HG03457 (cell line): ENCODE measurements around the gene ARHGAP24.
"Not testable (repeated sequence)": the region's sequence is repeated elsewhere in the genome, so short reads cannot be mapped to it uniquely, and the experiment has no call there.

Source experiments
- ATAC-seq: cut with Tn5 transposase; IDR thresholded peaks from one replicate; pipeline ENCODE4 v1.9.1; 2021; ENCODE audit warnings: moderate number of reproducible peaks; ENCODE audit not compliant: unreplicated experiment

The ARHGAP24 gene

GRCh38 chr4:85798012-85798770 lies 323.2 kb downstream of the ARHGAP24 start:
- ATAC-seq = no peak

- ATAC-seq = no peak
These were observed 328.9 kb downstream of the ARHGAP24 start for GRCh38 chr4:85803856-85804255.

DNA sequence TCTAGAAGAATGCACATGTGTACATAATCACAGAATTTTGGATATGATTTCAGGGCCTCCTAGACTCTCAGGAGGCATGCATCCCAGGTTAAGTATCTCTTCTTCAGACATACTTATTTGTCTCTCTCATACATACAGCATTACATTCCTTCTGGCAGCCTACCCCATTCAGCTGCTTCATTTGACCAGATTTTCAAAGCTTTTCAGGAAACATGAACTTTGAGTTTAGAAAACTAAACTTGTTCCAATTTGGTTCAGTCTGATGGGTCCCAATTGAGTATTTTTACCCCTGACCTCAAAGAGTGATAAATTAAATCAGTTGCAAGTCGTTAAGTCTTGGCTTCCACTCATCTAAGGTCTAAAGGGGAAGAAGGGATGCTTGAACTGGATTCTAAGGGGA lies 330.9 kb downstream of the ARHGAP24 start:
- ATAC-seq = no peak

DNA sequence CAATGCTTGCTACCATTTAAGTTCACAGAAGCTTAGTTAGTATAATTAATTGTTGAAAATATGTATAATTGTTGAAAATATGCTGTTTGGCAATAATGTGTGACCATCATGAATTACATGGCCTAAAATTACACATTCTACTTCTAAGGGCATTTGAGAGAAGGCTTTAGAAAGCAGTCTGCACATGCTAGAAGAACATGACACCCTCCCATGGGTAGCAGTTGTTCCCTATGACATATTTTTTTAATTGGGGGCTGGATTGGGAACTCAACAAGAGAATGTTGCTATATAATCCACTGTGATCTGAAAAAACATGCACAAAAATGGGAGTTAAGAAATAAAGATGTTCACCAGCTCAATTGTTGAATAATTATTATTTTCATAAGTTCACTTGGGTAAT lies 331.4 kb downstream of the ARHGAP24 start:
- ATAC-seq = no peak

DNA sequence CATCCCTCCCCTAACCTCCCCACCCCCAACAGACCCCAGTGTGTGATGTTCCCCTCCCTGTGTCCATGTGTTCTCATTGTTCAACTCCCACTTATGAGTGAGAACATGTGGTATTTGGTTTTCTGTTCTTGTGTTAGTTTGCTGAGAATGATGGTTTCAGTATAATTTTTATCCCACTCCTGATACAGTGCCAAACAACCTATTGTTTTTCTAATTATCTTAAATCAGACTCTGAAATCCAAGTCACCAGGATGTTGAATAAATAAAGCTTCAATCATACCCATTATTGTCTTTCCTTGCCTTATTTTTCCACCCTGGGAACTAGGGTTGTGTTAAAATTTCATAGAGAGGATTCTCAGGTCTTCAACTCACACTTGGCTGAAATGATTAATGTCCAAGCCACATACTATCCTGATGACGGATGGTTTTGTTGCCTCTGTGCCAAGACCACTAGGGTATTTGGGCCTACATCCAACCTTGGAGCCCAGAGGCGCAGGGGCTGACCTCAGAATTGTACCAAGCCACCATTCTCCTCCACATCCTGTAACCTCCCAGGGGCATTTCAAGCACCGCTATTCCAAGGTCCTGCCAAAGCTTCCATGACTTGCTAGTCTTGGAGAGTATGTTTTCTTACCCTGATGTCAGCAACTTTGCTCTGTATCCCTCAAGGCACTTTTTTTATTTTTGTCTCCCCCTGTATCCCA lies 332.4 kb downstream of the ARHGAP24 start:
- no peak for ATAC-seq

GRCh38 chr4:85808104-85808503 lies 333.2 kb downstream of the ARHGAP24 start:
- no peak for ATAC-seq

DNA sequence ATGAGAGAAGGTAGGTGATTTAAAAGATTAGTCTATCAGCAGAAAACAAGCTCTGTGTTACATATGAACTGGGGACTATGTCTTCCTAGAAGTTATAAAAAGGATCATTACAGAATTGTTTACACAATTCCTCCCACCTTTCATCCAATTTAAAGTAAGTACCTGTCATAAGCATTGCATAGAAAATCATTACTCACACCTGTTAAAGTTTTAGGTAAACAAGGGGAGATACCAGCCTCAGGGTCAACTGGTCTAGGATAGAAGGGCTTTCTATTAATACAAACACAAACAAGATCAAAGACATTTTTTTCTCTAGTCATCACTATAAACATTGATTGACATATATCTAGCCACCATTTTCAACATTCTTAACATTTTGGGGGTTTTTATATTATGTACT lies 333.9 kb downstream of the ARHGAP24 start:
- no peak for ATAC-seq

- ATAC-seq = no peak
These were observed 337.8 kb downstream of the ARHGAP24 start for GRCh38 chr4:85812776-85813175.

GRCh38 chr4:85815796-85816459 lies 341.0 kb downstream of the ARHGAP24 start:
- ATAC-seq = no peak

DNA sequence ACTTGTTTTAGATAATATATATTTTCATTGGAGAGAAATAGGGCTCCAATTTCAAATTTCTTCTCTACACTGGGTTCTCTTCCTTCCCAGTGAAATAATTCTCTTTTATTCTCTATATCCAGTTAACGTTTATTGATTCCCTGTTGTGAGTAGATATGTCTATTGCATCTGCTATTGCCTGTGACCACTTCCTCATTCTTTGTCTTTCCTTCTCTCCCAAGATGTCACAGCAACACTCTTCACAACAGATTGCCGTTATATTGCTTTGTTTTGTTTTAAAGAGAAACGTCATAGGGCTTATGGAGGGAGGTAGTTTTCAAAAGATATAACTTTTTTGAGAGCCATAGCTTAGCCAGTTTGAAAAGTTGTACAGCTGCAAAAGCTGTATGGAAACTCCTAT lies 343.8 kb downstream of the ARHGAP24 start:
- ATAC-seq = no peak

- ATAC-seq = not testable (repeated sequence)
These were observed 345.2 kb downstream of the ARHGAP24 start for GRCh38 chr4:85820101-85820500.

- no peak for ATAC-seq
These were observed 346.9 kb downstream of the ARHGAP24 start for GRCh38 chr4:85821688-85822455.

- no peak for ATAC-seq
These were observed 348.3 kb downstream of the ARHGAP24 start for GRCh38 chr4:85823295-85823694.

DNA sequence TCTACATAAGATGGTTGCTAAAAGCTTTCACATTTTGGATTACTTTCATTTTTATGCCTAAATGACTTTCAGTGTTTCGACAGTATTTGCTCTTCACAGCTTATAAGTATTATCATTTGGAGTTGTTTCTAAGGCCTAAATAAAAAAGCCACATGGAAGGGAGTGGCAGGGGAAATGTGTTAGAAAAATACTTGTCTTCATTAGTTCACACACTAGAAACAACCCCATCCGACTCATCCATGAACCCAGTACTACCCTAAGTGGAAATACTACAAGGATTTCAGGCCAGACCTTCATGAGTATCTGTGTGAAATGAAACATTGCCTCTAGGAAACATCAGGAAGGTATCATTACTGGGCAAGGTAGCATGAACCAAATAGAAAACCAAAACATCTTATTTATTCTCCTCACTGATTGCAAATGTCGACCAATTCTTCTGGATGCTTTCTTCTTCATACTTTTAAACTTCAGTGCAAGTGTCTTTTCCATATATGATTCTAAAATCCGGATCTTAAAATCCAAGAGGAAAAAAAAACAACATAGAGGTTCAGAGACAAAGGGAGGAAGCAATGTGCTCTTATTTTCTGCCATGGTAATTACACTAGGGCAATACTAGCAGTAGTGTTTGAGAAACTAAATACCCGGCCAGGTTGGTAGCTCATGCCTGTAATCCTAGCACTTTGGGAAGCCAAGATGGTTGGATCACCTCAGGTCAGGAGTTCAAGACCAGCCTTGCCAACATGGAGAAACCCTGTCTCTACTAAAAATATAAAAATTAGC lies 349.4 kb downstream of the ARHGAP24 start:
- no peak for ATAC-seq

GRCh38 chr4:85826060-85826678 lies 351.2 kb downstream of the ARHGAP24 start:
- peak; percentile 50 for ATAC-seq

- no peak for ATAC-seq
These were observed 353.3 kb downstream of the ARHGAP24 start for GRCh38 chr4:85828027-85828890.

DNA sequence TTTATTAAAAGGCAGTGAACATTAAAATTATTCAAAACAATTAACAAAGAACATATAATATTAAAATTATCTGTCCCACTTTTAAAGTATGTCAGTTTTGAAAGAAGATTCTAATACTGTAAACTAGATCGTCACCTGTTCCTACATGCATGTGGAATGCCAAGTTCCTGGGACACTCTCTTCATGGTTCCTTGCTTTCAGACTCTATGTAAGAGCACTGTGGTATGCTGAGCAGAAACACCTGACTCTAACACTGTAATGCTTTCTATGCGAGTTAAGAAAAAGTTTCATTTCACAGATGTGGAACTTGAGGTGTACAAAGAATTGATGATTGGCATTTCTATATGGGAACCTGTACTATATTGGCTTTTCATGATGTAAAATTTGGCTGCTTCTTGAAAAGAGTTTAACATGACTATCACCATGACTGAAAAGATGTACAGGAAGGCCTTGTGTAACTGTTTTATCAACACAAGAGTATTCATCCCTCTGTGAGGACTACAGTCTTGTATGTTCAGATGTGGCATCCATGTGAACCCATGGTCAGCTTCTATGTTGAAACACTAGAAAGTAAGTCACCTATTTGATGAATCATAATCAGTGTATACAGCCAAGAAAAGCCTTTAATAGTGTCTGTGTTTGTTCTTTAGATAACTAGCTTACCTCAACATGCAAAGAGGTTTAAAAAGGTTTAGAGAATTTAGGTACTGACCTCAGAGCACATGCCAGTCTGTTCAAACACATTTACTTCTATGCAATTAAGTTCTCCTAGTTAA lies 354.5 kb downstream of the ARHGAP24 start:
- ATAC-seq = no peak

DNA sequence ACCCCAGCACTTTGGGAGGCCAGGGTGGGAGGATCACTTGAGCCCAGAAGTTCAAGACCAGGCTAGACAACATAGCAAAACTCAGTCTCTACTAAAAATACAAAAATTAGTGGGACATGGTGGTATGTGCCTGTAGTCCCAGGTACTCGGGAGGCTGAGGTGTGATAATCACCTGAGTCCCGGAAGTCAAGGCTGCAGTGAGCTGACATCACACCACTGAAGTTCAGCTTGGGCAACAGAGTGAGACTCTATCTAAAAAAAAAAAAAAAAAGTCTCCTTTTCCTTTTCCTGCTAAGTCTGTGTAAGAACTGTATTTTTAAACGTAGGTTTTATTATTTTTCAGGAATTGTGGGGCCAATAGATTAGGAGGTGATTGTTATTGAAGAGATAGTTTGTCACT lies 356.7 kb downstream of the ARHGAP24 start:
- no peak for ATAC-seq
